Uterus (tissue), 2 donors: ENCODE results near the gene RASD1.
A peak's percentile ranks its signal among the peaks of the same experiment; 100 is the strongest.

Experiments used
- CTCF ChIP-seq, 4 experiments: fragments of 200-600 bp in 2 of 4; fragments of 450-650 bp in 2 of 4; sonication (generic) in 2 of 4; IDR thresholded peaks; one replicate each; pipeline ENCODE4 v1.5.1; 2016 to 2019; ENCODE audit warnings: antibody characterized with exemption in 4 of 4, mild to moderate bottlenecking in 2 of 4, moderate library complexity in 1 of 4
- POLR2A ChIP-seq, 2 donors: fragments of 450-650 bp; IDR thresholded peaks; one replicate each; pipeline ENCODE4 v1.6.1; 2016; ENCODE audit warnings: antibody characterized with exemption in 2 of 2, mild to moderate bottlenecking in 1 of 2, moderate library complexity in 1 of 2

GRCh38 chr17:17496189-17497064, at the start of gene RASD1:
- peak; percentile 77 to 98 (median 97) for TF ChIP-seq CTCF (IDR thresholded peaks at IDR 0.05)
- peak; percentile 98 to 99 for TF ChIP-seq POLR2A (IDR thresholded peaks at IDR 0.05)
